ENCODE results near the gene LITAF. TPM values are rescaled to one million over a fixed set of nuclear protein-coding genes. Genes with fewer than 3 reads are reported as not detected.

Gene LITAF
- total RNA-seq (100 to 1,000 TPM; 150 to 256 (median 161) TPM), total RNA-seq (45.1 to 302 (median 156) reads per million in 29 experiments)
- 164 TPM for total RNA-seq (2013)

GRCh38 chr16:11586856-11587642, at the start of gene LITAF:
LITAF (minus strand) TSS chr16:11586919; CDS start chr16:11556730, 30,189 bp downstream.
- 4% methylated on average over 71 of the region's 74 CpGs for WGBS (ENCODE audit: insufficient coverage)
- H3K4me3 ChIP-seq (ENCODE audit: control insufficient read depth in 1 of 2, extremely low read depth in 1 of 2, low read length in 1 of 2), result peak within 1 kb of the TSS; percentile 84 to 89
- Mint-ChIP-seq H3K27me3 (no peaks in the 10 kb centered on the region), H3K27ac (peak within 1 kb of the TSS; percentile 95 to 97), H3K9me3 (no peaks in the 10 kb centered on the region), H3K4me1 (peaks cover 37 to 46% (median 45%) of the 10 kb centered on the region in 3 donors), H3K36me3 (peaks cover 3% of the 10 kb centered on the region), H3K4me3 (peak within 1 kb of the TSS; percentile 91 to 96 (median 93))
- H3K4me1 ChIP-seq (ENCODE audit: control insufficient read depth in 1 of 2, extremely low read depth in 1 of 2, insufficient read depth in 2 of 2, low read length in 2 of 2), result peaks cover 29 to 38% of the 10 kb centered on the region in 2 experiments
- H3K27me3 ChIP-seq (replicated peaks in 1 of 2; ENCODE audit: control insufficient read depth in 2 of 2, extremely low read depth in 1 of 2, insufficient read depth in 2 of 2, low read length in 1 of 2), result no peaks in the 10 kb centered on the region
- peak in 34 of 35 experiments; percentile 30 to 68 (median 52) for DNase-seq
- peaks cover 0 to 4% of the 10 kb centered on the region in 2 donors for H3K36me3 ChIP-seq (ENCODE audit: control insufficient read depth in 2 of 2, extremely low read depth in 1 of 2, insufficient read depth in 1 of 2, low read length in 1 of 2)
- CTCF ChIA-PET, result interaction anchor here (0.5 to 1.5 kb wide), 6 partner anchors 11 to 55 kb away, joined by 3 to 8 read pairs (median 4); no protein-coding TSS in a partner anchor
- POLR2A ChIA-PET, result interaction anchor here (0.6 to 0.8 kb wide), 8 partner anchors 10 to 492 kb away, joined by 3 to 10 read pairs (median 5); no protein-coding TSS in a partner anchor
- peak within 1 kb of the TSS; percentile 86 for H3K27ac ChIP-seq (ENCODE audit: low read length)
- ATAC-seq (replicated peaks in 1 of 4), result peak; percentile 65 to 73 (median 68)
- no peaks in the 10 kb centered on the region for H3K9me3 ChIP-seq

GRCh38 chr16:11636172-11636721, 49.5 kb upstream of the LITAF start:
- peaks cover 3 to 14% of the 10 kb centered on the region in 2 experiments for H3K4me1 ChIP-seq (ENCODE audit: control insufficient read depth in 1 of 2, extremely low read depth in 1 of 2, insufficient read depth in 2 of 2, low read length in 2 of 2)
- H3K27ac ChIP-seq (ENCODE audit: low read length), result no peak overlapping the region
- POLR2A ChIA-PET, result no interaction called here
- ATAC-seq (replicated peaks in 1 of 4), result peak in 3 of 4 experiments; percentile 15 to 91 (median 45)
- H3K4me3 ChIP-seq (ENCODE audit: control insufficient read depth in 1 of 2, extremely low read depth in 1 of 2, low read length in 1 of 2), result no peak overlapping the region
- H3K36me3 ChIP-seq (ENCODE audit: control insufficient read depth in 2 of 2, extremely low read depth in 1 of 2, insufficient read depth in 1 of 2, low read length in 1 of 2), result no peaks in the 10 kb centered on the region
- H3K27me3 Mint-ChIP-seq, result no peaks in the 10 kb centered on the region
- H3K9me3 Mint-ChIP-seq, result no peaks in the 10 kb centered on the region
- no peak overlapping the region for H3K4me3 Mint-ChIP-seq
- CTCF ChIA-PET, result interaction anchor here (0.5 to 2.1 kb wide), 10 partner anchors 13 to 687 kb away, joined by 3 to 7 read pairs (median 4); no protein-coding TSS in a partner anchor
- H3K27ac Mint-ChIP-seq, result no peak overlapping the region
- no peaks in the 10 kb centered on the region for H3K9me3 ChIP-seq
- WGBS (ENCODE audit: insufficient coverage), result 70% methylated on average over 12 of the region's 14 CpGs
- H3K27me3 ChIP-seq (replicated peaks in 1 of 2; ENCODE audit: control insufficient read depth in 2 of 2, extremely low read depth in 1 of 2, insufficient read depth in 2 of 2, low read length in 1 of 2), result peaks cover 0 to 2% of the 10 kb centered on the region in 2 experiments
- peak in 3 of 35 experiments; percentile 14 to 44 (median 42) for DNase-seq
- H3K4me1 Mint-ChIP-seq, result peaks cover 22 to 30% (median 28%) of the 10 kb centered on the region in 3 donors
- H3K36me3 Mint-ChIP-seq, result no peaks in the 10 kb centered on the region

- Mint-ChIP-seq H3K9me3 (no peaks in the 10 kb centered on the region), H3K4me1 (peaks cover 20 to 27% (median 26%) of the 10 kb centered on the region in 3 donors), H3K36me3 (no peaks in the 10 kb centered on the region), H3K27ac (no peak overlapping the region), H3K27me3 (no peaks in the 10 kb centered on the region), H3K4me3 (no peak overlapping the region)
- Histone ChIP-seq H3K27me3 (replicated peaks in 1 of 2; ENCODE audit: control insufficient read depth in 2 of 2, extremely low read depth in 1 of 2, insufficient read depth in 2 of 2, low read length in 1 of 2) (peaks cover 0 to 2% of the 10 kb centered on the region in 2 experiments), H3K9me3 (no peaks in the 10 kb centered on the region), H3K4me1 (ENCODE audit: control insufficient read depth in 1 of 2, extremely low read depth in 1 of 2, insufficient read depth in 2 of 2, low read length in 2 of 2) (peaks cover 0 to 11% of the 10 kb centered on the region in 2 experiments), H3K36me3 (ENCODE audit: control insufficient read depth in 2 of 2, extremely low read depth in 1 of 2, insufficient read depth in 1 of 2, low read length in 1 of 2) (no peaks in the 10 kb centered on the region), H3K4me3 (ENCODE audit: control insufficient read depth in 1 of 2, extremely low read depth in 1 of 2, low read length in 1 of 2) (no peak overlapping the region), H3K27ac (ENCODE audit: low read length) (no peak overlapping the region)
- WGBS (ENCODE audit: insufficient coverage), result 94% methylated on average over 6 of the region's 12 CpGs
- ChIA-PET POLR2A (interaction anchor here in 1 of 2 donors (0.5 kb wide), 1 partner anchor 69 kb away, joined by 3 read pairs; no protein-coding TSS in a partner anchor), CTCF (interaction anchor here (0.5 to 2.1 kb wide), 9 partner anchors 14 to 139 kb away, joined by 3 to 7 read pairs (median 4); no protein-coding TSS in a partner anchor)
- no peak for ATAC-seq (replicated peaks in 1 of 4)
- no peak for DNase-seq
Measured at GRCh38 chr16:11635679-11636171, 49.0 kb upstream of the LITAF start.

GRCh38 chr16:11635113-11635652, 48.5 kb upstream of the LITAF start:
- Histone ChIP-seq H3K27me3 (replicated peaks in 1 of 2; ENCODE audit: control insufficient read depth in 2 of 2, extremely low read depth in 1 of 2, insufficient read depth in 2 of 2, low read length in 1 of 2) (peaks cover 0 to 2% of the 10 kb centered on the region in 2 experiments), H3K9me3 (no peaks in the 10 kb centered on the region), H3K36me3 (ENCODE audit: control insufficient read depth in 2 of 2, extremely low read depth in 1 of 2, insufficient read depth in 1 of 2, low read length in 1 of 2) (no peaks in the 10 kb centered on the region), H3K4me3 (ENCODE audit: control insufficient read depth in 1 of 2, extremely low read depth in 1 of 2, low read length in 1 of 2) (no peak overlapping the region), H3K27ac (ENCODE audit: low read length) (no peak overlapping the region), H3K4me1 (ENCODE audit: control insufficient read depth in 1 of 2, extremely low read depth in 1 of 2, insufficient read depth in 2 of 2, low read length in 2 of 2) (peaks cover 1 to 11% of the 10 kb centered on the region in 2 experiments)
- DNase-seq (no peak), ATAC-seq (replicated peaks in 1 of 4) (no peak)
- Mint-ChIP-seq H3K27ac (no peak overlapping the region), H3K36me3 (no peaks in the 10 kb centered on the region), H3K9me3 (no peaks in the 10 kb centered on the region), H3K4me1 (peaks cover 19 to 28% (median 26%) of the 10 kb centered on the region in 3 donors), H3K4me3 (no peak overlapping the region), H3K27me3 (no peaks in the 10 kb centered on the region)
- ChIA-PET CTCF (interaction anchor here in 1 of 2 donors (0.8 to 1.4 kb wide), 2 partner anchors 13 to 103 kb away, joined by 3 to 5 read pairs; no protein-coding TSS in a partner anchor), POLR2A (interaction anchor here in 1 of 2 donors (0.5 kb wide), 1 partner anchor 68 kb away, joined by 3 read pairs; no protein-coding TSS in a partner anchor)
- WGBS (ENCODE audit: insufficient coverage), result 97% methylated on average over 9 of the region's 10 CpGs

- Histone ChIP-seq H3K36me3 (ENCODE audit: control insufficient read depth in 2 of 2, extremely low read depth in 1 of 2, insufficient read depth in 1 of 2, low read length in 1 of 2) (no peaks in the 10 kb centered on the region), H3K27ac (ENCODE audit: low read length) (no peak overlapping the region), H3K27me3 (replicated peaks in 1 of 2; ENCODE audit: control insufficient read depth in 2 of 2, extremely low read depth in 1 of 2, insufficient read depth in 2 of 2, low read length in 1 of 2) (peaks cover 0 to 2% of the 10 kb centered on the region in 2 experiments), H3K9me3 (no peaks in the 10 kb centered on the region), H3K4me3 (ENCODE audit: control insufficient read depth in 1 of 2, extremely low read depth in 1 of 2, low read length in 1 of 2) (no peak overlapping the region), H3K4me1 (ENCODE audit: control insufficient read depth in 1 of 2, extremely low read depth in 1 of 2, insufficient read depth in 2 of 2, low read length in 2 of 2) (peaks cover 10 to 20% of the 10 kb centered on the region in 2 experiments)
- no peaks in the 10 kb centered on the region for H3K9me3 Mint-ChIP-seq
- no peak for ATAC-seq (replicated peaks in 1 of 4)
- 66% methylated on average over 4 of the region's 6 CpGs for WGBS (ENCODE audit: insufficient coverage)
- CTCF ChIA-PET, result interaction anchor here in 1 of 2 donors (1.4 kb wide), 1 partner anchor 103 kb away, joined by 5 read pairs; no protein-coding TSS in a partner anchor
- POLR2A ChIA-PET, result no interaction called here
- H3K36me3 Mint-ChIP-seq, result no peaks in the 10 kb centered on the region
- no peak for DNase-seq
- peaks cover 26 to 37% (median 32%) of the 10 kb centered on the region in 3 donors for H3K4me1 Mint-ChIP-seq
- no peaks in the 10 kb centered on the region for H3K27me3 Mint-ChIP-seq
- peak overlapping the region in 1 of 2 donors; percentile 17 for H3K27ac Mint-ChIP-seq
- no peak overlapping the region for H3K4me3 Mint-ChIP-seq
Measured at GRCh38 chr16:11634312-11634711, 47.6 kb upstream of the LITAF start.
